ENCODE measurements around the gene FTL.

Gene FTL

GRCh38 chr19:48958006-48958405, 7.1 kb upstream of the FTL start:
- Histone ChIP-seq H3K9me3 (no peaks in the 10 kb centered on the region), H3K4me1 (no peaks in the 10 kb centered on the region), H3K4me3 (ENCODE audit: low read depth, low read length) (no peak overlapping the region), H3K27me3 (no peaks in the 10 kb centered on the region), H3K36me3 (peaks cover 3% of the 10 kb centered on the region)
- DNase-seq = no peak
- TF ChIP-seq CTCF (IDR thresholded peaks at IDR 0.05; ENCODE audit: low read depth, low read length) = no peak

- Histone ChIP-seq H3K36me3 (peaks cover 3% of the 10 kb centered on the region), H3K27me3 (no peaks in the 10 kb centered on the region), H3K9me3 (no peaks in the 10 kb centered on the region), H3K4me3 (ENCODE audit: low read depth, low read length) (no peak overlapping the region), H3K4me1 (peaks cover 14% of the 10 kb centered on the region)
- no peak for DNase-seq
- TF ChIP-seq CTCF (IDR thresholded peaks at IDR 0.05; ENCODE audit: low read depth, low read length) = no peak
Observed at GRCh38 chr19:48959341-48960239, 5.5 kb upstream of the FTL start.

- H3K27me3 ChIP-seq = no peaks in the 10 kb centered on the region
- TF ChIP-seq CTCF (IDR thresholded peaks at IDR 0.05; ENCODE audit: low read depth, low read length) = no peak
- peaks cover 5% of the 10 kb centered on the region for H3K36me3 ChIP-seq
- H3K4me1 ChIP-seq = peaks cover 14% of the 10 kb centered on the region
- DNase-seq = no peak
- no peaks in the 10 kb centered on the region for H3K9me3 ChIP-seq
- no peak overlapping the region for H3K4me3 ChIP-seq (ENCODE audit: low read depth, low read length)
Observed at GRCh38 chr19:48961051-48961649, 4.0 kb upstream of the FTL start.

GRCh38 chr19:48961673-48962028, 3.5 kb upstream of the FTL start:
- no peak for TF ChIP-seq CTCF (IDR thresholded peaks at IDR 0.05; ENCODE audit: low read depth, low read length)
- Histone ChIP-seq H3K36me3 (peaks cover 8% of the 10 kb centered on the region), H3K9me3 (no peaks in the 10 kb centered on the region), H3K4me3 (ENCODE audit: low read depth, low read length) (no peak overlapping the region), H3K27me3 (no peaks in the 10 kb centered on the region), H3K4me1 (peaks cover 14% of the 10 kb centered on the region)
- DNase-seq = no peak

- Histone ChIP-seq H3K4me1 (peaks cover 14% of the 10 kb centered on the region), H3K27me3 (no peaks in the 10 kb centered on the region), H3K9me3 (no peaks in the 10 kb centered on the region), H3K4me3 (ENCODE audit: low read depth, low read length) (no peak overlapping the region), H3K36me3 (peaks cover 14% of the 10 kb centered on the region)
- no peak for TF ChIP-seq CTCF (IDR thresholded peaks at IDR 0.05; ENCODE audit: low read depth, low read length)
- DNase-seq = no peak
Observed at GRCh38 chr19:48962029-48962848, 2.9 kb upstream of the FTL start.

Data from BE2C (cell line).